Islet precursor cell (in vitro differentiated cells): ENCODE measurements around the gene RNASE2.
"Not testable (repeated sequence)": the region's sequence is repeated elsewhere in the genome, so short reads cannot be mapped to it uniquely, and the experiment has no call there.

Experiments
- DNase-seq: peaks from one replicate; pipeline ENCODE4 v3.0.0-alpha.2; 2018

RNASE2 gene

GRCh38 chr14:20985650-20986049, 30.4 kb downstream of the RNASE2 start:
- DNase-seq, result not testable (repeated sequence)

- peak; percentile 68 for DNase-seq
Observed at GRCh38 chr14:20986811-20987210, 31.5 kb downstream of the RNASE2 start.

- no peak for DNase-seq
Observed at GRCh38 chr14:20988717-20989470, 33.6 kb downstream of the RNASE2 start.

- DNase-seq, result no peak
Observed at GRCh38 chr14:20989471-20989786, 34.1 kb downstream of the RNASE2 start.

GRCh38 chr14:20989787-20990600, 34.7 kb downstream of the RNASE2 start, which contains the start of gene METTL17:
Gene METTL17 (plus strand): TSS chr14:20989980. CDS start chr14:20990003, 23 bp downstream.
- DNase-seq, result peak; percentile 98

GRCh38 chr14:20996521-20996920, 41.2 kb downstream of the RNASE2 start:
- no peak for DNase-seq

- no peak for DNase-seq
Observed at GRCh38 chr14:20997115-20997514, 41.8 kb downstream of the RNASE2 start.

- DNase-seq, result no peak
Observed at GRCh38 chr14:20997564-20997963, 42.3 kb downstream of the RNASE2 start.

- peak; percentile 82 for DNase-seq
Observed at GRCh38 chr14:20998139-20998538, 42.9 kb downstream of the RNASE2 start.

- DNase-seq, result peak; percentile 96
Observed at GRCh38 chr14:20998674-20999366, 43.5 kb downstream of the RNASE2 start, which contains the start of gene SLC39A2. Gene SLC39A2 (plus strand): TSS chr14:20999293. CDS start chr14:20999447, 154 bp downstream.

- DNase-seq, result no peak
Observed at GRCh38 chr14:20999591-20999990, 44.3 kb downstream of the RNASE2 start.

GRCh38 chr14:21001218-21001617, 45.9 kb downstream of the RNASE2 start:
- no peak for DNase-seq

- DNase-seq, result no peak
Observed at GRCh38 chr14:21003788-21004346, 48.6 kb downstream of the RNASE2 start.
